ENCODE data around the gene HASPIN. TPM values are rescaled to one million over a fixed set of nuclear protein-coding genes. Genes with fewer than 3 reads are reported as not detected.
"Not testable (repeated sequence)": the region's sequence is repeated elsewhere in the genome, so short reads cannot be mapped to it uniquely, and the experiment has no call there.

HASPIN gene
- polyA plus RNA-seq, 10 donors = 4.1 to 7.2 (median 5.7) TPM

DNA sequence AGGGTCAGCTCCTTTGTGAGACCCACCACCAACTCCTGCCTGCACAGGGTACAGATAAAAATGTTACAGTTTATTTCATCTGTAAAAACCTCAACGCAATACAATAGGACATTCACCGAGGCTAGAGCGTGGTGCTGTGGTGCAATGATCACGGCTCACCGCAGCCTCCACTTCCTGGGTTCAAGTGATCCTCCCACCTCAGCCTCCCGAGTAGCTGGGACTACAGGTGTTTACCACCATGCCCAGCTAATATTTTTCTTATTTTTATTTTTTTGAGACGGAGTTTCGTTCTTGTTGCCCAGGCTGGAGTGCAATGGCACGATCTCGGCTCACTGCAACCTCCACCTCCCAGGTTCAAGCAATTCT is 11.2 kb downstream of the HASPIN start:
- DNase-seq = not testable (repeated sequence)

DNA sequence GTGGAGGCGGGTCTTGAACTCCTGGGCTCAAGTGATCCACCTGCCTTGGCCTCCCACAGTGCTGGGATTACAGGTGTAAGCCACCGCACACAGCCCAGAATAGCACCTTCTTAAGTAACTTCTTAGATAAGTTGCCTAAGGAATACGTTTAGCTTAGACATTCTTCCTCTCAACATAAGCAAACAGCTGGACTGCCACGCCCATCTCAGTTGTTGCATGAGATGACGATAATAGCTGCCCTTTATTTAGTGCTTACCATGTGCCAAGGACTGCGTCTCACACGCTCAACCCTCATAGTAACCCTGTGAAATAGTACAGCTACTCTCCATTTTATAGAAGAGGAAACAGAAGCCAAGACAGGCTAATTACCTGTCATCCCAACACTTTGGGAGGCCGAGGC is 11.8 kb downstream of the HASPIN start:
- DNase-seq = no peak

DNA sequence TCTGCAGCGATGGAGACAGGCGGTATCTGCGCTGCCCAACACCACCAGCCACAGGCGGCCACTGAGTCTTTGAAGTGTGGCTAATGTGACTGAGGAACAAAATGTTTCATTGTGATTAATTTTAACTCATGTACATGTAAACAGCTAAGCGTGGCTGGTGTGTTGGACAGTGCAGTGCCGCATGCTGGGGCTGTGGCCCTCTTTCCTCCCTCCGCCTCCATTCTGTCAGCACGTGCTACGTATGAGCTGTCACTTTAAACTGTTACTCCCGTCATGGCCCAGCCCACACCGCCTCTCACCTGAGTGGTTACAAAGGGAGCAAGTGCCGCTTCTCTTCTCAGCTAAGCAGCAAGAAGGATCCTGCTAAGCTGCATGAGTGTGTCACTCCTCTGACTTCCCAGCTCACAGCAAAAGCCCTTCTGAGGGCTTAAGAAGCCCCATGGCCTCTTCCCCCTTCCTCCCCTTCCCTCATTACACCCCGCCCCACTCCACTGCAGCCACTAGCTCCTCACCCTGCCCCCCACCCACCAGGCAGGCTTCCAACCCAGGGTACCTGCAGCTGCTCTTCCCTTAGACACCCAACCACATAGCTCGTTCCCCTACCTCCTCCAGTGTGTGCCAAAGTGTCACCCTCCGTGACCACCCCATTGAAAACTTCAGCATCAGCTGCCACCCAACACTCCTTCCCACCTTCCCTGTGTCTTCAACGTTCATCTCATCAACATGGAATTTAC is 15.0 kb downstream of the HASPIN start:
- peak in 1 of 3 donors; percentile 57 for DNase-seq

DNA sequence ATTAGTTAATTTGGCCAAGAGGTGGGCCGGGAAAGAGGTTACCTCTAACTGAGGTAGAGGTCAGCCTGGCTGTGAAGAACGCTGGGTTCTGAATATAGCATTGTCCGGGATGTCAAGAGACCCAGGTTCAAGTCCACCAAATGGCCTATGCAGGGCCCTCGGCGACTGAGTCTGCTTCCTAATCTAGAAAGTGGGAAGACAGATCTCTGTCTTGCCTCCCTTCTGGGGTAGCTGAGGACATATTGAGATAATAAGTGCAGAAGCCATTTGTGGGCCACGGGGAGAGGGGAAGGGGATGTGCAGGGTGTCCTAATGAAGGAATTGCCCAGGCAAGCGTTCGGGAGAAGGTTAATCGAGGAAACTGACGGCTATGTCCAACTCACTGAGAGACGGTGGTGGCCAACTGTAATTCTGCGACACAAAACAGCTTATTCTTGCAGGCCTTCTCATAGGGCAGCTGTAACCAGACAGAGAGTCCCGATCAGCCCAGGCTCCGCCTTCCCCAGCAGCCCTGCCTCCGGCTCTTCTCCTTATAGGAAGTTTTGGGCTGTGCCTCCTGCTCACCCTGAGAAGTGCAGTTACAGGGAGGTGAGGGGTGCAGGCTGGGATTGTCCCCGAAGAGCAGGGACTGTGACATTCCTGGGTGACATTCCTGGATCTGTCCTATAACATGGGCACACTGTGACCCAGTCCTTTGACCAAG is 15.9 kb downstream of the HASPIN start:
- no peak for DNase-seq

DNA sequence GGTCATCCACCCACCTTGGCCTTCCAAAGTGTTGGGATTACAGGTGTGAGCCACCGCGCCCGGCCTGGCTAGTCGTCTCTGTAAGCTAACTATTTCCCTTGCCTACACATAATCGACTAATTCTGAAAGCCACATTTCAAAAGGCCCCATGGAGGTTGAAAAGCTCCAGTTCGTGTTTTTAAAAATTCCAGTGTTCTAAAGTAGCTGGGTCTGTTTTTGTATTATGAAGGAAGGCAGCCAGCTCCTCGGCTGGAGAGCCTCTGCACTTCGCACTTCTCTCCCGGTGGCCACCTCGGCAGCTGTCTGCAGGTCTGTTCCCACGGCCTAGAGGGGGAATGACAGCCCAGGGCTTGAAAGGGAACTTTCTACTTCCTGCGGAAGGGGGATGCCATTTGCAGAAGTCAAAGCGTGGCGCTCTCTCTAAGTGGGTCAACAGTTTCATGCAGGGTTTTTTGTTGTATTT is 16.9 kb downstream of the HASPIN start:
- peak in 1 of 3 donors; percentile 50 for DNase-seq

DNA sequence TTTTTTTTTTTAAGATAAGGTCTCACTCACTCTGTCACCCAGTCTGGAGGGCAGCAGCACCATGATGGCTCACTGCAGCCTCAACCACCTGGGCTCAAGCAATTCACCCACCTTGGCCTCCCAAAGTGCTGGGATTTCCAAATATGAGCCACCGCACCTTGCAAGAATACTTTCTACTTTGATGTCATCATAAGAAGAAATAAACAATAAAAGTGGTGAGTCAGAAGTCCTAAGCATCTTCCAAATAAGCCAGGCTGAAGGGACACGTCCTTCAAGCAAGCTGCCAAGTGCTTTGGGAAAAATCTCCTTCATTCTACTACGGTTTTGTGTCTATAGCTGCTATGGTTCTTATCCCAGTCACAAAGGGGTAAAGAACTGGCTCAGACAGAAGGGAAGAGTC is 20.3 kb downstream of the HASPIN start:
- no peak for DNase-seq

DNA sequence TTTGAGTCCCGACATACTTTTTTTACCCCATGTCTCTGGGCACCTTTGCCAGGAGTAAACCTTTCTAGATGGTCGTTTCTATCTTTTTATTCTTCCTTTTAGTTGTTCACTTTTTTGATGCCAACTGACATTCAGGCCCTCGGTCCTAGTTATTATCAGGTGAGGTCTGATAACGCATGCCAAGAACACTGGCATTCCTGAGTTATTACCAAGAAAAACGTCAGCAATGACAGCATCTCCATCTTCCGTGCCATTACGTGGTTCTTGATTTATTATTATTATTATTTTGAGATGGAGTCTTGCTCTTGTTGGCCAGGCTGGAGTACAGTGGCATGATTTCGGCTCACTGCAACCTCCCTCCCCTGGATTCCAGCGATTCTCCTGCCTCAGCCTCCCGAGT is 21.4 kb downstream of the HASPIN start:
- DNase-seq = no peak

DNA sequence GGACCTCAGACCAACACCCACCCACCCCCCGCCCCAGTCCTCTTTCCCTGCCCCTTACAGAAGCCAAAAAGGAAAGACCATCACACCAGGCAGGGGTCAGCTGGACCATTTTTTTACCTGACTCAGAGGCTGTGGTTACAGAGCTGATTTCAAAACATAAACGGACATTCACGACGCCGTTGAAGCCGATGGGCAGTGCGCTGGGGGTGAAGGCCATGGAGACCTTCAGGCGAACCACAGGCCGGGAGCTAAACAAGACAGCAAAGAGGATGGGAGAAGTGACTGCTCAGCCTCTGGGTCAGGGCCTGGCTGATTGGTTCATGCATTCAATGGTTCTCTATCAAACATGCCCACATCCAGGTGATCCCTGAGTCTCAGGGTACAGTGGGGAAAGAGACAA is 24.1 kb downstream of the HASPIN start:
- no peak for DNase-seq

DNA sequence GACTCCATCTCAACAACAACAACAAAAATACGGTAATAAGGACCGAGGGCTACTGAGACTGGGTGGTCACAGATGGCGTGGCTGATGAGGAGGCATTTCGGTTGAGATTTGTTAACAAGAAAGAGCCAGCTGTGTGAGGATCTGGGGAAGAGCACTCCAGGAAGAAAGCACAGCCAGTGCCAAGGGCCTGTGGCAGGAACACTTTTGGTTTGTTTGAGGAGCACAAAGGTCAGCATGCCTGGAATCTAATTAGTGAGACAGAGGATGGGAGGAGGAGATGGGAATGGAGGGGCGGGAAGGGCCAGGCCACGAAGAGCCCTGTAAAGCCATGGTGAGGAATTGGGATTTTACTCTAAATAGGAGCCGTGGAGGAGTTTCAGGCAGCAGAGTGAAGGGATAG is 24.9 kb downstream of the HASPIN start:
- no peak for DNase-seq

DNA sequence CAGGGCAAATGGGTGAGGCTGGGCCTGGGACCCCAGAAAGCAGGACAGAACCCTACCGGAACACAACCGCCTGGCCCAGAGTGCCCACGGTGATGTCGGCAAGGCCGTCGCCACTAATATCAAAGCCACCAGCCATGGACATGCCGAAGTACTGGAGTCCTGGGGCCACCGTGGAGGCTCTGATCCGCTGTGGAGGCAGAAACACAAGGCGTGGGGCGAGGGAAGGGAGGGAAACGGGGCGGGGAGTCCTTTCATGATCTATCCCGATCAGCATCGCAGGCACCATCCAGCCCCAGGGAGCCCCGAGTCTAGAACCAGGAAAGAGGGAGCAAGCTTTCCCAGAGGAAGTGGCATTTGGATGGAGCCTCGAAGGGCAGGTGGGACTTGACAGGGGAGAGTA is 26.6 kb downstream of the HASPIN start:
- no peak for DNase-seq

DNA sequence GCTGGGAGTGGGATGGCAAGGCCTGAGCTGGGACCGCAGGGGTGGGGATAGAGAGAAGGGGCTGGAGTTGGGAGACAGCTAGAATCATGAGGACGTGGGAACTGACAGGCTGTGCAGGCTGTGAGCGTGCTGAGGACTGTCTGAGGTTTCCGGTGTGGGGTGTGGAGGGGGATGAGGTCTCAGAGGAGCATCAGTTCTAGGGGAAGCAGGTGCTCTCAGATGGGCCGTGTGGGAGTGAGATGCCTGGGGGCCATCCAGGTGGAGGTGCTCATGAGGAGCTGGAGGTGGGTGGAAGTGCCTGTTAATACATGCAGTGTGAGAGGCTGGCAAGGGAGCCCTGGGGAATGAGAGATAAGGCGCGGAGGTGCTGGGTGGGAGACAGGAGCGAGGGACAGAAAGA is 27.2 kb downstream of the HASPIN start:
- DNase-seq = no peak

DNA sequence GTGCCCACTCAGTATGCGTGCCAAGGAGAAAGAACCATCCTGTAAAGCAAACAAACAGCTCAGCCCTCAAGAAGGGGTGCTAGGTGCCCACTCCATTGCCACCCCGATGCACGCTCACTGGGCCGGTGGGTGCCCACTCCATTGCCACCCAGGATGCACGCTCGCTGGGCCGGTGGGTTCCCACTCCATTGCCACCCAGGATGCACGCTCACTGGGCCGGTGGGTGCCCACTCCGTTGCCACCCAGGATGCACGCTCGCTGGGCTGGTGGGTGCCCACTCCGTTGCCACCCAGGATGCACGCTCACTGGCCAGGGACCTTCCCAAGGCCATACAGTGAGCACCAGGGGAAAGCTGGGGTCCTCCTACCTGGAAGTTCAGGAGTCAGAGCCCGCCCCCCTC is 28.1 kb downstream of the HASPIN start:
- DNase-seq = no peak

DNA sequence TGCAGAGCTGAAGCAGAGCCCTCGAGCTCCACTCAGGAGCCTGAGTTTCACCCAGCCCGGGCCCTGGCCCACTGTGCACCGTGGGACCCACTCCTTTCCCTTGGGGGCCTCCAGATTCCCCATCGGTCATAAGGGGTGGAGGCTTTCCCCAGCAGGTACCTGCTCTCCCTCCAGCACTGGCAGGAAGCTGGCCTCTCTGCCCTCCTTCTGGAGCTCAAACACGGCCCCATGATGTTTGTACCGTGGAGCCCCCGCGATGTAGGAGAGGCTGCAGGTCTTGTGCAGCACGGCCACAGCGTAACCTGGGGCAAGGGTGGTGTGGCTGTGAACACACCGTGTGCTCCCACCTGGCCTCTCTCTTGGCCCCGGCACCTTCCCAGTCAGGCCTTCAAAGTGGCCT is 29.9 kb downstream of the HASPIN start:
- no peak for DNase-seq

DNA sequence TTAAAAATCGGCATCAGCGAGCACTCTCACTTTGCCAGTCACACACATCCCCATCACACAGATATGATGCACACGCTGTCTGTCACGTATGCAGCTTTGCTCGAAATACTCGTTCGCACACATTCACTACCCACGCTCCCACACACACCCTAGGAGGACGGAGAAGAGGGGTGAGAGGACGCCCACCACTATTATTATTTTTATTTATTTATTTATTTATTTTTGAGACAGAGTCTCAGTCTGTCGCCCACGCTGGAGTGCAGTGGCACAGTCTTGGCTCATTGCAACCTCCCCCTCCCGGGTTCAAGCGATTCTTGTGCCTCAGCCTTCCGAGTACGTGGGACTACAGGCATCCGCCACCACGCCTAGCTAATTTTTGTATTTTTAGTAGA is 30.4 kb downstream of the HASPIN start:
- DNase-seq = no peak

DNA sequence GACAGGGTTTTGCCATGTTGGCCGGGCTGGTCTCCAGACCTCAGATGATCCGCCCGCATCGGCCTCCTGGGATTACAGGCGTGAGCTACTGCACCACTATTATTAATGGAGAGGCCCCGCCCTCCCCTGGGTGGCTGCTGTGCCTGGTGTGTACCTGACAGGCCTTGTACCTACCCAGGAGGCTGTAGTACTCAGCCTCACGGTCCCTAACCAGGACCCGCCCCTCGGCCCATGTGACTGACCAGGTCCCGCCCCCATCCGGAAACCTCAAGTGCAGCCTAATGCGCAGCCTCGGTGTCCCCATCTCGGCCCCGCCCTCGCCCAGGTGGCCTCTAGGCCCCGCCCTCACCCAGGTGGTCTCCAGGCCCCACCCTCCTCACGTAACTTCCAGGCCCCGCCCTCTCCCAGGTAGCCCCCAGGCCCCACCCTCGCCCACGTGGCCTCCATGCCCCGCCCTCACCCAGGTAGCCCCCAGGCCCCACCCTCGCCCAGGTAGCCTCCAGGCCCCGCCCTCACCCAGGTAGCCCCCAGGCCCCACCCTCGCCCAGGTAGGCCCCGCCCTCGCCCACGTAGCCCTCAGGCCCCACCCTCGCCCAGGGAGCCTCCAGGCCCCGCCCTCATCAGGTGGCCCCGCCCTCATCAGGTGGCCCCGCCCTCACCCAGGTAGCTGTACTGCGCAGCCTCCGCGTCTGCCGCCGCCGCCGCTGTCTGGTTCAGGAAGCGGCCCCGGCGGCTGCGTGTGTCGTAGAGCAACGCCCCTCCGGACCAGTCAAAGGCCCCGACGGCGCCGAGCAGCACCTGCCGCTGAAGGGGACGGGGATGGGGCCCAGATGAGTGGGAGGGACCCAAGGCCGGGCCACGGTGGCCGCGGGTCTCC is 31.0 kb downstream of the HASPIN start:
- no peak for DNase-seq

DNA sequence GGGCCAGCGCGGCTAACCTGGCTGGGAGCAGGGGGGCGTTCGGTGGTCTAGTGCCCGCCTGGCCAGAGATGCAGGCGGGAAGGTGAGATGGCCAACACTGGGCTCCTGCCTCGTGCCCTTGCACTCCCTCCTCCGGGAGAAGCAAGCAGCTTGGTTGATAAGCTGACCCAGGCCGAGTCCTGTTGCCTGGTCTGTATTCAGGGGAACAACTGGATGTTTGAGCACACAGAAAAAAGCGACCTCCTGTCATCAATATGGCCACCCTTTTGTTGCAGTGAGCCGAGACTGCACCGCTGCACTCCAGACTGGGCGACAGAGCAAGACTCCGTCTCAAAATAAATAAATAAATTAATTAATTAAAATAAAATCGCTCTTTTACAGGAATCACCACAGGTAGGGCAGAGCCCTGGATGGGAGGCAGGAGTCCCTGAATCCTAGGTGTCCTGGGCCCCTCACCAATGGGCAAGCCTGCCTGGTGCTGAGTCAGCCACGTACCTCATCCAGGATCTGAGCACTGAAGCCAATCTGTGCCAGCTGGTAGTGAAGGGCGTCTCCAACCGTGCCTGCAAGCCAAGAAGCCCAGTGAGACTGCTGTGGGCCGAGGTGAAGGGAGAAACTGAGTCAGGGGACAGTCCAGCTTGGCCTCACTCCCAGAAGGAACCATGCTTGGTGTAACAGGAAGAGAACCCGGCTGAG is 31.8 kb downstream of the HASPIN start:
- no peak for DNase-seq

DNA sequence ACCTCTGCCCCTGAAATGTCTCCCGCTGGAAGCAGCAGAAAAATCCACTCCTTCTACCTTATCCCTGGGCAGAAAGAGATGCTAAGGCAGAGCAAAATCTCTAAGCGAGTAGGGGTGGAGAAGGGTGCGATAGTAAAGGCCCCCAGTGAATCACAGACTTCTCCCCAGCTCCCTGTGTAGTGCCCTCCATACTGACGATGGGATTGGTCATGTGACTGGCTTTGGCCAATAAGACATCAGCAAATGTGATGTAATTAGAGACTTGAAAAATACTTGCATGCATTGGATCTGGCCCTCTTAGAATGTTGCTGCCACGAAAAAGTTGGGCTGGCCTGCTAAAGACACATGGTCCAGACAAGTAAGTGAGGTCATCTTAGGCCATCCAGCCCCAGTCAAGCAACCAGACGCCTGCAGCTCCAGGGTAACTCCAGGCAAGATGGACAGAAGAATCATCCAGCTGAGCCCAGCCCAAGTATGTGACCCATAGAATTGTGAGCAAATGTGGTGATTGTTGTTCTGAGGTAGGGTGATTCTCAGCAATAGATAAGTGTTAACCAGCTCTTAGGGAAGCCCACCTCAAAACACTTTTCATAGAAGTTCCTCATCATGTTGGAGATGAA is 36.0 kb downstream of the HASPIN start:
- no peak for DNase-seq

DNA sequence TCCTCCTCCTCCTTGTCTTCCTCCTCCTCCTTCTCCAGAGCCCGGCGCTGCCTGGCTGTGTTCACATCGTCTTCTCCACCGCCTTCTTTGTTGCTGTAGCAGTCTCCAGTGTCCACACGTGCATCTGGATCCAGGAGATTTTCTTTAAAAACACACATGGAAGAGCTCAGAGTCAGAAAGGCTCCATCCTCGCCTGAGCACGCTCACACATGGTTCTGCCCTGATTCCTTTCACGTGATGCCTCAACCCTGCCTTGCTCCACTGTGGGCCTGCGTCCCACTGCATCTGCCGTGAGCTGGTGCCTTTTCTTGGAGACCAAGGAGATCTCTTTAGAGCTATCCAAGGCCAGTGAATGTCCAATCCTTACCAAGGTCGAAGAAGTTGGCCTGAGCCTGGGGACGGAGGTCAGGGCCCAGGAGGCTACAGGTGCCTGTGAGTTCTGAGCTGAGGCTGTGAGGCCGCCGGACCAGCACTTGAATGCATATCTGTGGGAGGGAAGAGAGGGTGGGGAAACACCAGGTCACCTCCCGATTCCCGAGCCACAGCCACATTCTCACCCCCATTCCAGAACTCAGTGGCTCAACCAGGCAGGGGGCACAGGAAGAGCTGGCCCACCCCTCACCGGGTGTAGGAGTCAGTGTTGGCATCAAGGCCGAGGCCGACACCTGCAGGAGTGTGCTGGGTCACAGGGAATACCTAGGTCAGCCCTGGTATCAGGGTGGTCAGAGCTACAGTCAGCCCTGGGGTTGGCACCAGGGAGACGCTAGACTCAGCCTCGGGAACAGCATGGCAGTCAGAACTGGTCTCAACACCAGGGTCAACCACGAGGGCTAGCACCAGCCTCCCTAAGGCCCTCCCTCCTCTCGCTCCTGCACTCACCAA is 37.6 kb downstream of the HASPIN start:
- no peak for DNase-seq

DNA sequence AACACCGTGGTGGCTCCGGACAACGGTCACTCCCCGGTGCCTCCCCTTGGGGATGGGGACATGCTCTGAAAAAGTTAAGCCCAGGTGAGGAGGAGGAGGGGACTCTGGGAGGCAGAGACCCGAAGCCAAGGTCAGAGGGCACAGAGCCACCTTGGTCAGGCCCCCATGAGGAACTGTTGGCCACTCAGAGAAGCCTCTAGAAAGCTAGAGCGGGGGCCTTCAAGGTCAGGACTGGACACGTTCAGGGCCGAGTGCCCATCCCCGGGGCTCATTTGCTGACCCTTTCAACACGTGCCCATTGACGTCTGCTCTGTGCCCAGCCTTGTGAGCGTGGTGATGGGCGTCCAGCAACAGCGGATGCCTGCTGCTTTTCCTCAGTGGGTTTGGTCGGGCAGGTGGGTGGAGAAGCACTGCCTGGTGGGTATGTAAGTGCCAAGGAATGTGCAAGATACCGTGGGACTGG is 38.2 kb downstream of the HASPIN start:
- DNase-seq = no peak

Measured in muscle of back (tissue), 11 donors.